ENCODE data around the gene MAMLD1. TPM values are rescaled to one million over a fixed set of nuclear protein-coding genes. Genes with fewer than 3 reads are reported as not detected.

Gene MAMLD1
- total RNA-seq, 1 donor, result under 0.01 TPM

GRCh38 chrX:150517303-150517910, 154.3 kb downstream of the MAMLD1 start:
- DNase-seq (ENCODE audit: low read depth in 2 of 3, low spot score in 2 of 3), result no peak

GRCh38 chrX:150522494-150522893, 159.4 kb downstream of the MAMLD1 start:
- no peak for DNase-seq (ENCODE audit: low read depth in 2 of 3, low spot score in 2 of 3)

GRCh38 chrX:150525061-150525919, 162.2 kb downstream of the MAMLD1 start:
- no peak for DNase-seq (ENCODE audit: low read depth in 2 of 3, low spot score in 2 of 3)

DNA sequence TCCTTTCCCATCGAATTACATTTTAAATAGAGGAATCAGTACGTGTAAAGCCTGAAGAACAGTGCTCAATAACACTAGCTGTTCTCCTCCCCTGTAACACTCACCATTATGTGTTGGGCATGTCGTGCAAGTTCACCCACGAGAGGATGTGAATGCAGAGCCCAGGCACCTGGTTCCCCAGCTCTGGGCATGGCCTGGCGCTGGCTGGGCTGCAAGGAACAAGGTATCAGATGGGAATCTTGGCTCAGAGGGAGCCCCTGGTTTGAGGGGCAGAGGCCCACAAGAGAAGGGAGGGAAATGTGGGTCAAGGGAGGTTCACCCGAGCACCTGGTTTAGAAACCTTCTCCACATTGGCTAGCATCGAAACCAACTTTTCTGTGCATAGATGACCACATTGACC, 163.6 kb downstream of the MAMLD1 start:
- no peak for DNase-seq (ENCODE audit: low read depth in 2 of 3, low spot score in 2 of 3)

- no peak for DNase-seq (ENCODE audit: low read depth in 2 of 3, low spot score in 2 of 3)
Observed at GRCh38 chrX:150527108-150527507, 164.0 kb downstream of the MAMLD1 start.

GRCh38 chrX:150529587-150529986, 166.5 kb downstream of the MAMLD1 start:
- DNase-seq (ENCODE audit: low read depth in 2 of 3, low spot score in 2 of 3), result no peak

- no peak for DNase-seq (ENCODE audit: low read depth in 2 of 3, low spot score in 2 of 3)
Observed at GRCh38 chrX:150530821-150531220, 167.7 kb downstream of the MAMLD1 start.

- no peak for DNase-seq (ENCODE audit: low read depth in 2 of 3, low spot score in 2 of 3)
Observed at GRCh38 chrX:150531467-150531866, 168.3 kb downstream of the MAMLD1 start.

DNA sequence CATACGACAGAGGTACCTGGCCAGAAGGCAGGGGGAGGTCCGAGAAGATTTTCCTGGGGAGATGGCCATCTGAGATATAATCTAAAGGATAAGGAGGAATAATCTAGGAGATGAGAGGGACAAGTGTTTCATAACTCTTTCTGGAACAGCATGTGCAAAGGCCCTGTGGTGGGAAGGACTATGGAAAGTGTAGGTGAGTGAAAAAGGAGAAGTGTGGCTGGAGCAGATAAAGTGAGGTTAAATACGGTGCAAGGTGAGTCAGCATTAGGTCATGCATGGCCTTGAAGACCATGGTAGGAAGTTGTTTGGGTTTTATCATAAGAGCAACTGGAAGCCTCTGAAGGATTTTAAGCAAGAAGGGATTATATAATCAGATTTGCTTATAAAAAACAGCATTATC, 170.7 kb downstream of the MAMLD1 start:
- peak in 1 of 3 donors; percentile 3 for DNase-seq (ENCODE audit: low read depth in 2 of 3, low spot score in 2 of 3)

GRCh38 chrX:150536455-150537116, 173.5 kb downstream of the MAMLD1 start:
- DNase-seq (ENCODE audit: low read depth in 2 of 3, low spot score in 2 of 3), result no peak

DNA sequence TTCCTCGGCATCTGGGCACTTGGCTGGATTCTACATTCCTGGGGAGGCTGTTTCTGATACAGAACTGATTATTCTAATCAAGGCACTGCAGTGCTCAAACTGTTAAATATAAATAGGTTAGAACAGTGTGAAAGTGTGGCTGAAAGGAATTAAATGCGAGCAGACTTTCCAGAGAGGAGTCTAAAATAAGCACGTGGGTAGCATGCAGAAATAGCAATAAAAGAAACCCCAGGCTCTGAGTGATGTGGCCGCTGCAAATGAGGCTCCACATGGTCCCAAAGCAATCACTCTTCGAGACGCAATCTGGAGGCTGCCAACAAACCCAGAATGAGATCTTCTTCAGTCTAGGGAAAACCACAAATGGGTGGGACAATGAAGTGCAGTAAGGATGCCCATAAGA, 174.7 kb downstream of the MAMLD1 start:
- DNase-seq (ENCODE audit: low read depth in 2 of 3, low spot score in 2 of 3), result no peak

- no peak for DNase-seq (ENCODE audit: low read depth in 2 of 3, low spot score in 2 of 3)
Observed at GRCh38 chrX:150540965-150541364, 177.8 kb downstream of the MAMLD1 start.

GRCh38 chrX:150542846-150543229, 179.7 kb downstream of the MAMLD1 start:
- no peak for DNase-seq (ENCODE audit: low read depth in 2 of 3, low spot score in 2 of 3)

DNA sequence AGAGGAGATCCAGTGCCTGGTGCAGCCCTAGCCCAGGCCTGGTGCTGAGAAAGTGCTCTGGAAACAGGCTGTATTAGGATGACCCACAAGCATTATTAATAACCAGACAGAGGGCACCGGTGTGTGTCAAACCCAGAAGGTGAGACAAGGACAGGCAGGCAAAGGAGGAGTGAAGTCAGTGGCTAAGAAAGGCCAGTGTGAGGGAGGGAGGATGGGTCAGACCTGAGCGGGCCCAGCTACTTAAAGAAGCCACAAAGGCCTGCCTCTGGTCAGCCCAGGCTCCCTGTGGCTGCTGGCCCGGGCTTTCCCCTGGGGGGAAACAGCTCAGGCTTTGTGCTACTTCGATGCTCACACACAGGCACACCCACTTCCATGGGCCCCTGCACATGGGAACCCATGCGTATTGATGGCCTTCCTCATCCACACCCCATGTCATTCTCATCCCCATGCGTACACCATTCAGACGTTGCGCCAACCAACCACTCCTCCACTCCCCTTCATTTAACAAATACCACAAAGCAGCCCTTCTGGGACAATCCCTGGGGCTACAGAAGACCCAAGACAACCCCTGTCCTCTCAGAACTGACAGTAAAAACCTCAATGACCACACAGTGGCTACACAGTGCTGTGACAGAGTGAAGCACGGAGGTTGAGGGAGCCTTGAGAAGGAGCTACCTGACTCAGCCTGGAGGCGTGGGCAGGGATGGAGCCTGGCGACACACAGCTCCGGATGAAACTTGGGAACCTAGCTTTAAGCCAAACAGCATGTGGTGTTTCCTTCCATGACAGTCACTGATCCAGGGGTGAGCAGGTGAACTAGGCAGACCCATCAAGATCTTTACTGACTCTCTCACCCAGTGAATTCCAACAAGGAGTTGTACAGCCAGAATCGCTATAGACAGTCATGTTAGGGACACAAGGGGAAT, 180.4 kb downstream of the MAMLD1 start:
- DNase-seq (ENCODE audit: low read depth in 2 of 3, low spot score in 2 of 3), result no peak

DNA sequence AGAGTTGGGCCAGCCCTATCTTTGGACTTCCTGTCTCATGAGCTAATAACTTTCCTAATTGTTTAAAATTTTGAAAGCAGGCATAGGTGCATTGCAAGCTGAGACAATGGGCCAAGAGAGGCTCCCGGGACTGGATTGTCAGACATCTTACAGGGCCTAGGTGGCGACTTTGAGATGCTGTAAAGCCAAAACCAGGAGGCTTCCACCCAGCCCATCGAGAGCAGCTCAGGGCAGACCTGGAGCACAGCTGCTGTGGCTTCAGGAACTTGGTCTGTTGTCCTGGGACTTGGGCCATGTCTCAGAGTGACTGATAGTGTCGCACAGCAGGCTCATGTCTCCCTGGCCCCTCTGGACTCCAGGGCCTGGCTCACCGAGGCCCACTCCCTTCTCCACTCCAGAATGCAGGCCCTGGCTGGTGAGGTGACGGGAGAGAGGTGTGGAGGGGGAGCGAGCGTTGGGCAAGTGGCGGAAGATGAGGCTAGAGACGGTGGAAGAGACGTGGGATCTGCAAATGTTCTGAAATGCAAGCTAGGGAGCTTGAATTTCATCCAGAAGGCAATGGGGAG, 181.2 kb downstream of the MAMLD1 start:
- DNase-seq (ENCODE audit: low read depth in 2 of 3, low spot score in 2 of 3), result peak in 1 of 3 donors; percentile 37

DNA sequence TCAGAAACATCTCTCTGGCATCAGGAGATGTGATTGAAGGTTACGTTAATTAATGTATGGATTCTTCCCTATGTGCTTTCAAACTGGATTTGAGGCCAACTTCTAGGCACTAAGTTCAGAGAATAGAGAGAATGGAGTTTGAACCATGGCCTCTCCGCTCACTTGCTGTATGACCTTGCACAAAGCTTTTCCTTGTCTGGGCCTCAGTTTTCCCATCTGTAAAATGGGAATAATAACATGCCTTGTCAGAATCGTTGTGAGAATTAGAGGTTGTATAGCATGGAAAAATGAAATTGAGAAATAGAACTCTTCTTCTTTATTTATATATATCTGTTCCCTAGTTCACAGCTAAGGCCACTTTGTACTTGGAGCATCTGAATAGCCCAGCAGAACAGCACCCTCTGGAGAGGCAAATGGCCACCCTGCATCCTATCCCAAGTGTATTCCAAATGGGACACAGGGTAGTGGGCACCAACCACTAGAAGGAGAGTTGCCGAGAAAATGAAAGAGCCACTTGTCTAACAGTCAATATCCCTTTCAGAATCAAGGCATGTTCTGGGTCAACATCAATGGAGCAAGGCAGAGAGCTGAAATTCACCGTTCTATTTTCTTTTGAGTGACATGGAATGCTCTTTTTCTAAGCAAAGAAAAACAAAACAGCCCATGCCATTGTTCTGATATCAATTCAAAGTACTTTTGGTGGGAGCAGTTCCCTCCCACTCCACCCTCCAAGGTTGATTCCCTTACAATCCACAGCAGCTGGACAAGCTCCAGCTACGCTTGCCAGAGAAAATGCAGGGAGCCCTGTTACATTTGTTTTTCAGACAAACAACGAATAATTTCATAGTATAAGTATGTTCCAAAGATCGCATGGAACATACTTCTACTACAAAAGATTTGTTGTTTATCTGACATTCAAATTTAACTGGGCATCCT, 182.0 kb downstream of the MAMLD1 start:
- DNase-seq (ENCODE audit: low read depth in 2 of 3, low spot score in 2 of 3), result no peak

DNA sequence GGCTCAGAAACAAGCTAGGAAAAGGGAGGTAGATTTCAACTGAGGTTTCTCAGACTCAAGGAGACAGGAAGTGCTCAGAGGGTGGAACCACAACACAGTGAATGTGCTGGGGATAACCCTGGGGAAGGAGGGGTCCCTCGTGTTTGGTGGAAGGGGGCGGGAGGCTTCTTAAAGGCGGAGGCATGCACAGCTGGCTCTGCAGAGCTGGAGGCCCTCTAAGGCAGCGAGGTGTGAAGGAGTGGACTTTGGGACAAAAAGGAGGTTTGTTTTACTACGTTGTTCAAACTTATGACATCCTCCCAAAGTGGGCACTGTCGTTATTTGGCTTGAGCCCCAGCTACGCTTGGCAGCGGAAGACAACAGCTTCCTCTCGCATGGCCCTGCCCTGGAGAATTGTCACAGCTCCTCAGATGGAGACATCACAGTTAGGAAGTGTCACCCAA, 183.6 kb downstream of the MAMLD1 start:
- peak in 2 of 3 donors; percentile 36 to 49 for DNase-seq (ENCODE audit: low read depth in 2 of 3, low spot score in 2 of 3)

- no peak for DNase-seq (ENCODE audit: low read depth in 2 of 3, low spot score in 2 of 3)
Observed at GRCh38 chrX:150547375-150548115, 184.4 kb downstream of the MAMLD1 start.
